ENCODE measurements around the gene HACD1. TPM values are rescaled to one million over a fixed set of nuclear protein-coding genes. Genes with fewer than 3 reads are reported as not detected.
"Not testable (repeated sequence)": the region's sequence is repeated elsewhere in the genome, so short reads cannot be mapped to it uniquely, and the experiment has no call there.

HACD1 gene
- total RNA-seq, 1 donor, result 27.5 TPM

GRCh38 chr10:17587321-17587720 lies 29.9 kb downstream of the HACD1 start:
- not testable (repeated sequence) for DNase-seq (ENCODE audit: low read depth in 2 of 3, low spot score in 2 of 3)

- peak in 2 of 3 donors; percentile 36 to 53 for DNase-seq (ENCODE audit: low read depth in 2 of 3, low spot score in 2 of 3)
These were observed 30.3 kb downstream of the HACD1 start for GRCh38 chr10:17586821-17587234.

- peak in 2 of 3 donors; percentile 49 to 53 for DNase-seq (ENCODE audit: low read depth in 2 of 3, low spot score in 2 of 3)
These were observed 32.2 kb downstream of the HACD1 start for GRCh38 chr10:17585016-17585415.

GRCh38 chr10:17580885-17581284 lies 36.3 kb downstream of the HACD1 start:
- no peak for DNase-seq (ENCODE audit: low read depth in 2 of 3, low spot score in 2 of 3)

GRCh38 chr10:17578603-17579002 lies 38.6 kb downstream of the HACD1 start:
- DNase-seq (ENCODE audit: low read depth in 2 of 3, low spot score in 2 of 3), result peak in 2 of 3 donors; percentile 91 to 96

- peak in 1 of 3 donors; percentile 39 for DNase-seq (ENCODE audit: low read depth in 2 of 3, low spot score in 2 of 3)
These were observed 40.4 kb downstream of the HACD1 start for GRCh38 chr10:17576768-17577167.

- DNase-seq (ENCODE audit: low read depth in 2 of 3, low spot score in 2 of 3), result no peak
These were observed 52.3 kb downstream of the HACD1 start for GRCh38 chr10:17564911-17565310.

- DNase-seq (ENCODE audit: low read depth in 2 of 3, low spot score in 2 of 3), result no peak
These were observed 53.7 kb downstream of the HACD1 start for GRCh38 chr10:17563452-17563851.

- no peak for DNase-seq (ENCODE audit: low read depth in 2 of 3, low spot score in 2 of 3)
These were observed 54.6 kb downstream of the HACD1 start for GRCh38 chr10:17562614-17563013.

- no peak for DNase-seq (ENCODE audit: low read depth in 2 of 3, low spot score in 2 of 3)
These were observed 56.1 kb downstream of the HACD1 start for GRCh38 chr10:17561111-17561510.

- no peak for DNase-seq (ENCODE audit: low read depth in 2 of 3, low spot score in 2 of 3)
These were observed 59.7 kb downstream of the HACD1 start for GRCh38 chr10:17557459-17557858.

- no peak for DNase-seq (ENCODE audit: low read depth in 2 of 3, low spot score in 2 of 3)
These were observed 68.4 kb downstream of the HACD1 start for GRCh38 chr10:17548770-17549169.

- DNase-seq (ENCODE audit: low read depth in 2 of 3, low spot score in 2 of 3), result peak in 1 of 3 donors; percentile 22
These were observed 69.0 kb downstream of the HACD1 start for GRCh38 chr10:17548162-17548561.

- DNase-seq (ENCODE audit: low read depth in 2 of 3, low spot score in 2 of 3), result no peak
These were observed 70.1 kb downstream of the HACD1 start for GRCh38 chr10:17547060-17547459.

- DNase-seq (ENCODE audit: low read depth in 2 of 3, low spot score in 2 of 3), result no peak
These were observed 72.7 kb downstream of the HACD1 start for GRCh38 chr10:17544465-17544864.

Small RNAs within 50 kb of the gene (small RNA-seq; reads per million reads assigned to genes)
- not detected for gene AC069542.2

Other genes with a start within 250 kb of the HACD1 start
- gene ST8SIA6, start 162.8 kb downstream of the HACD1 start, total RNA-seq, result 38.0 TPM
- 26.7 TPM for gene STAM, start 26.8 kb upstream of the HACD1 start, total RNA-seq
- under 0.01 TPM for gene TMEM236, start 134.8 kb upstream of the HACD1 start, total RNA-seq
- gene MRC1, start 192.0 kb upstream of the HACD1 start, total RNA-seq, result 0.27 TPM

All from hematopoietic multipotent progenitor cell (in vitro differentiated cells).